Measurements from ENCODE around the gene FOXL3. TPM values are rescaled to one million over a fixed set of nuclear protein-coding genes. Genes with fewer than 3 reads are reported as not detected.

Gene FOXL3
- total and polyA plus RNA-seq, 4 donors = not detected

DNA sequence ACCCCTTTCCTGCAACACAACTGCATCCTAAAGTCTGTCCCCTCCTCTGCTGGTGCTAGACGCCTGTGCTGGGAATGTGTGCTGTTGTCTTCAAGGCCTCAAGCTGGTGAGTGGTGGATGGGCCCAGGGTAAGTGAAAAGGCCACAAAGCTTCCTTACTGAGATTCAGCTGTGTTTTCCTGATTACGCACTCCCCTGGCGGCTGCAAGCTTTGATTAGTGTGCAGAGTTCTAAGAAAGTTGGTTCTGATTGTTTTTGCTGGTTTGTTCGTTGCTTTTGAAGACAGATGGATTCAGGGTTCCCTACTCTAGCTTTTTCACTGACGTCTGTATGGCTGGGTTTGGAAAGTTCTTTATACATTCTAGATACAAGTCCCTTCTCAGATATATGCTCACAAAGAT, 11.9 kb upstream of the FOXL3 start (continued):
- TF ChIP-seq, protein P1, sequence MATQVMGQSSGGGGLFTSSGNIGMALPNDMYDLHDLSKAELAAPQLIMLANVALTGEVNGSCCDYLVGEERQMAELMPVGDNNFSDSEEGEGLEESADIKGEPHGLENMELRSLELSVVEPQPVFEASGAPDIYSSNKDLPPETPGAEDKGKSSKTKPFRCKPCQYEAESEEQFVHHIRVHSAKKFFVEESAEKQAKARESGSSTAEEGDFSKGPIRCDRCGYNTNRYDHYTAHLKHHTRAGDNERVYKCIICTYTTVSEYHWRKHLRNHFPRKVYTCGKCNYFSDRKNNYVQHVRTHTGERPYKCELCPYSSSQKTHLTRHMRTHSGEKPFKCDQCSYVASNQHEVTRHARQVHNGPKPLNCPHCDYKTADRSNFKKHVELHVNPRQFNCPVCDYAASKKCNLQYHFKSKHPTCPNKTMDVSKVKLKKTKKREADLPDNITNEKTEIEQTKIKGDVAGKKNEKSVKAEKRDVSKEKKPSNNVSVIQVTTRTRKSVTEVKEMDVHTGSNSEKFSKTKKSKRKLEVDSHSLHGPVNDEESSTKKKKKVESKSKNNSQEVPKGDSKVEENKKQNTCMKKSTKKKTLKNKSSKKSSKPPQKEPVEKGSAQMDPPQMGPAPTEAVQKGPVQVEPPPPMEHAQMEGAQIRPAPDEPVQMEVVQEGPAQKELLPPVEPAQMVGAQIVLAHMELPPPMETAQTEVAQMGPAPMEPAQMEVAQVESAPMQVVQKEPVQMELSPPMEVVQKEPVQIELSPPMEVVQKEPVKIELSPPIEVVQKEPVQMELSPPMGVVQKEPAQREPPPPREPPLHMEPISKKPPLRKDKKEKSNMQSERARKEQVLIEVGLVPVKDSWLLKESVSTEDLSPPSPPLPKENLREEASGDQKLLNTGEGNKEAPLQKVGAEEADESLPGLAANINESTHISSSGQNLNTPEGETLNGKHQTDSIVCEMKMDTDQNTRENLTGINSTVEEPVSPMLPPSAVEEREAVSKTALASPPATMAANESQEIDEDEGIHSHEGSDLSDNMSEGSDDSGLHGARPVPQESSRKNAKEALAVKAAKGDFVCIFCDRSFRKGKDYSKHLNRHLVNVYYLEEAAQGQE (IDR thresholded peaks at IDR 0.05) = no peak

DNA sequence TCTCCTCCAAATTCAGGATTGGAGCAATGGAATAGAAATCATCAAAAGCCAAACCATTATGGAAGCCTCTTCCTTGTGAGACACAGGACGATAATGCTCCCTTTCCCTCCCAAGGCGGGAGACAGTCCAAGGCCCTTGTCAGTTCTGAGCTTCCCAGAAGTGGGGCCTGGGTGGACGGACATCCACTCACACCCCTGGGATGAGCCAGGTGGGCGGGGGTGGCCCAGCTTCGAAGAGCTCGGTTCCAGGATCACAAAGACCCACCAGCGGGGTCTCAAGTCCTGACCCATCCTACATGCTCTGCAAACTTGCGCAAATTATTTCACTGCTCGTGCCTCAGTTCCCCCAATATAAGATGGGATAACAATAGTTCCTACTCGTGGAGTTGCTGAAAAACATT, 10.1 kb upstream of the FOXL3 start:
- Histone ChIP-seq H3K9ac (ENCODE audit: low read depth in 1 of 2, low read length in 2 of 2) (no peak overlapping the region), H3K4me3 (ENCODE audit: low read depth in 1 of 3, low read length in 3 of 3) (no peak overlapping the region), H3K36me3 (ENCODE audit: control insufficient read depth in 4 of 4, insufficient read depth in 3 of 4, low read depth in 1 of 4, low read length in 3 of 4) (no peaks in the 10 kb centered on the region), H3K27ac (ENCODE audit: low read depth in 1 of 2, low read length in 2 of 2) (no peak overlapping the region), H3K27me3 (ENCODE audit: control insufficient read depth in 4 of 4, insufficient read depth in 4 of 4, low read length in 3 of 4) (peaks cover 0 to 2% (median 0%) of the 10 kb centered on the region in 4 donors), H3K4me1 (ENCODE audit: control insufficient read depth in 4 of 4, insufficient read depth in 4 of 4, low read length in 3 of 4) (no peaks in the 10 kb centered on the region), H3K9me3 (ENCODE audit: control insufficient read depth in 4 of 4, low read length in 3 of 4) (no peaks in the 10 kb centered on the region)
- TF ChIP-seq HNF4G (IDR thresholded peaks at IDR 0.05) (no peak), RXRA (IDR thresholded peaks at IDR 0.05) (no peak), GABPA (IDR thresholded peaks at IDR 0.05 in 1 of 2, conservative IDR thresholded peaks at IDR 0.05 in 1 of 2) (no peak), FOXA1 (IDR thresholded peaks at IDR 0.05) (no peak)
- TF ChIP-seq, protein P2, sequence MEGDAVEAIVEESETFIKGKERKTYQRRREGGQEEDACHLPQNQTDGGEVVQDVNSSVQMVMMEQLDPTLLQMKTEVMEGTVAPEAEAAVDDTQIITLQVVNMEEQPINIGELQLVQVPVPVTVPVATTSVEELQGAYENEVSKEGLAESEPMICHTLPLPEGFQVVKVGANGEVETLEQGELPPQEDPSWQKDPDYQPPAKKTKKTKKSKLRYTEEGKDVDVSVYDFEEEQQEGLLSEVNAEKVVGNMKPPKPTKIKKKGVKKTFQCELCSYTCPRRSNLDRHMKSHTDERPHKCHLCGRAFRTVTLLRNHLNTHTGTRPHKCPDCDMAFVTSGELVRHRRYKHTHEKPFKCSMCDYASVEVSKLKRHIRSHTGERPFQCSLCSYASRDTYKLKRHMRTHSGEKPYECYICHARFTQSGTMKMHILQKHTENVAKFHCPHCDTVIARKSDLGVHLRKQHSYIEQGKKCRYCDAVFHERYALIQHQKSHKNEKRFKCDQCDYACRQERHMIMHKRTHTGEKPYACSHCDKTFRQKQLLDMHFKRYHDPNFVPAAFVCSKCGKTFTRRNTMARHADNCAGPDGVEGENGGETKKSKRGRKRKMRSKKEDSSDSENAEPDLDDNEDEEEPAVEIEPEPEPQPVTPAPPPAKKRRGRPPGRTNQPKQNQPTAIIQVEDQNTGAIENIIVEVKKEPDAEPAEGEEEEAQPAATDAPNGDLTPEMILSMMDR (IDR thresholded peaks at IDR 0.05; ENCODE audit: low read depth, low read length, missing input control) = no peak
- no peak for DNase-seq (ENCODE audit: low spot score)
- 87% methylated on average over 10 of the region's 10 CpGs for WGBS

DNA sequence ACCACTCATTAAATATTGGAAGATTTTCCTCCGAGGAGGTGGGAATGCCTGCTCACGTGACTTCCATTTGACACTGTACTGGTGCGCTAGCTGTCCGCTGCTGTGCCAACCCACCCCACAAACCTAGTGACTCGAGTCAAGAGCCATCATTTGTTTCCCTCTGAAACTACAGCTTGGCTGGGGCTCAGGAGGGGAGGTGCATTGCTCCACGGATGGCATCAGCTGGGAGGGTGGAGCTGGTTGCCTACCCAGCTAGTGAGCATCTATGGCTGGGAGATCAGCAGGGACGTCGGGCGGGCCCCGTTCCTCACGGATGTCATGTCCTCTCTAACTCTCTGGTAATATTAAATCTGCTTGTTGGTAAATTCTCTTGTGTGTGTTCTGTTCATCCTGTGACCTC, 9.5 kb upstream of the FOXL3 start:
- no peaks in the 10 kb centered on the region for H3K4me1 ChIP-seq (ENCODE audit: control insufficient read depth in 4 of 4, insufficient read depth in 4 of 4, low read length in 3 of 4)
- WGBS = 76% methylated on average over 11 of the region's 11 CpGs
- no peak for DNase-seq (ENCODE audit: low spot score)
- H3K9me3 ChIP-seq (ENCODE audit: control insufficient read depth in 4 of 4, low read length in 3 of 4) = no peaks in the 10 kb centered on the region
- TF ChIP-seq FOXA2 (IDR thresholded peaks at IDR 0.05) (no peak), RAD21 (IDR thresholded peaks at IDR 0.05) (no peak), NR2F2 (IDR thresholded peaks at IDR 0.05) (no peak), JUND (IDR thresholded peaks at IDR 0.05) (no peak)
- H3K36me3 ChIP-seq (ENCODE audit: control insufficient read depth in 4 of 4, insufficient read depth in 3 of 4, low read depth in 1 of 4, low read length in 3 of 4) = no peaks in the 10 kb centered on the region
- no peak overlapping the region for H3K9ac ChIP-seq (ENCODE audit: low read depth in 1 of 2, low read length in 2 of 2)
- no peak overlapping the region for H3K4me3 ChIP-seq (ENCODE audit: low read depth in 1 of 3, low read length in 3 of 3)
- peaks cover 0 to 2% (median 0%) of the 10 kb centered on the region in 4 donors for H3K27me3 ChIP-seq (ENCODE audit: control insufficient read depth in 4 of 4, insufficient read depth in 4 of 4, low read length in 3 of 4)
- H3K27ac ChIP-seq (ENCODE audit: low read depth in 1 of 2, low read length in 2 of 2) = no peak overlapping the region

DNA sequence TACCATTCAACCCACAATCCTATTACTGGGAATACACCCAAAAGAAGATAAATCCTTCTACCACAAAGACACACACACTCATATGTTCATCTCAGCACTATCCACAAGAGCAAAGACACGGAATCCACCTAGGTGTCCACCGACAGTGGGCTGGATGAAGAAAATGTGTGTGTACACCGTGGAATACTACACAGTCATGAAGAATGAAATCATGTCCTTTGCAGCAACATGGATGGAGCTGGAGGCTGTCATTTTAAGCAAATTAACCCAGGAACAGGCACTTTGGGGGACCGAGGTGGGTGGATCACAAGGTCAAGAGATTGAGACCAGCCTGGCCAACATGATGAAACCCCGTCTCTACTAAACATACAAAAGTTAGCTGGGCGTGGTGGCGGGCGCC, 8.3 kb upstream of the FOXL3 start:
- Histone ChIP-seq H3K27me3 (ENCODE audit: control insufficient read depth in 4 of 4, insufficient read depth in 4 of 4, low read length in 3 of 4) (peaks cover 0 to 2% (median 0%) of the 10 kb centered on the region in 4 donors), H3K36me3 (ENCODE audit: control insufficient read depth in 4 of 4, insufficient read depth in 3 of 4, low read depth in 1 of 4, low read length in 3 of 4) (no peaks in the 10 kb centered on the region), H3K27ac (ENCODE audit: low read depth in 1 of 2, low read length in 2 of 2) (no peak overlapping the region), H3K4me3 (ENCODE audit: low read depth in 1 of 3, low read length in 3 of 3) (no peak overlapping the region), H3K4me1 (ENCODE audit: control insufficient read depth in 4 of 4, insufficient read depth in 4 of 4, low read length in 3 of 4) (no peaks in the 10 kb centered on the region), H3K9me3 (ENCODE audit: control insufficient read depth in 4 of 4, low read length in 3 of 4) (no peaks in the 10 kb centered on the region), H3K9ac (ENCODE audit: low read depth in 1 of 2, low read length in 2 of 2) (no peak overlapping the region)
- no peak for DNase-seq (ENCODE audit: low spot score)
- WGBS = 95% methylated on average over 8 of the region's 8 CpGs
- no peak for TF ChIP-seq TAF1 (conservative IDR thresholded peaks at IDR 0.05)
- TF ChIP-seq, protein P3, sequence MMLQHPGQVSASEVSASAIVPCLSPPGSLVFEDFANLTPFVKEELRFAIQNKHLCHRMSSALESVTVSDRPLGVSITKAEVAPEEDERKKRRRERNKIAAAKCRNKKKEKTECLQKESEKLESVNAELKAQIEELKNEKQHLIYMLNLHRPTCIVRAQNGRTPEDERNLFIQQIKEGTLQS (IDR thresholded peaks at IDR 0.05) = no peak
- TF ChIP-seq FOXA2 (IDR thresholded peaks at IDR 0.05) = no peak
- TF ChIP-seq, protein P1 (IDR thresholded peaks at IDR 0.05) = no peak
- no peak for TF ChIP-seq EGR1 (IDR thresholded peaks at IDR 0.05; ENCODE audit: low read depth in 2 of 2)
- TF ChIP-seq, protein P2 (IDR thresholded peaks at IDR 0.05; ENCODE audit: low read depth, low read length, missing input control) = no peak
- no peak for TF ChIP-seq GABPA (IDR thresholded peaks at IDR 0.05 in 1 of 2, conservative IDR thresholded peaks at IDR 0.05 in 1 of 2)
- no peak for TF ChIP-seq HNF4A (conservative IDR thresholded peaks at IDR 0.05)
- TF ChIP-seq SP1 (IDR thresholded peaks at IDR 0.05) = no peak
- TF ChIP-seq NR2F2 (IDR thresholded peaks at IDR 0.05) = no peak

Data from liver (tissue), 9 donors.